ENCODE measurements around the gene ARHGAP18. TPM values are rescaled to one million over a fixed set of nuclear protein-coding genes. Genes with fewer than 3 reads are reported as not detected.
A peak's percentile ranks its signal among the peaks of the same experiment; 100 is the strongest.

The ARHGAP18 gene
- total and polyA plus RNA-seq, 10 of the 15 experiments (the other 5 are each of a cell fraction or from before 2014, with no cell fraction given) = 18.2 to 52.2 (median 31.7) TPM

DNA sequence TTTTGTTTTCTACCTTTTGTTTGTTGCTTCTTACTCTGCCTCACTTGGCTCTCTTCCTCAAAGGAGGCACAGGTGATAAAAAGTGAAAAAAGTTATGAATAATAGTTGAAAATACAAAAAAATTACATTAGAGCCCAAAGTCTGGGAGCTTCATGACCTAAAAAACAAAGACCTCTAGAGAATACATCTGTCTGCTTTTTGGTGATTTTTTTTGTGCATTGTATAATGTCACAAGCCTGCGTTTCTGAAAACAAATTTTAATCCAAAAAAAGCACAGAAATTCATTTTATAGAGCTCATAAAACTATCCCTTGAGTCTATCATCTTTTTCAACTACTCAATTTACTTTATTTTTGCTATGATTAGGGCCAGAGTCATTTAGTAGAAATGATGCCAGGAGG, 41.4 kb upstream of the ARHGAP18 start (continued):
- TF ChIP-seq, protein P1, sequence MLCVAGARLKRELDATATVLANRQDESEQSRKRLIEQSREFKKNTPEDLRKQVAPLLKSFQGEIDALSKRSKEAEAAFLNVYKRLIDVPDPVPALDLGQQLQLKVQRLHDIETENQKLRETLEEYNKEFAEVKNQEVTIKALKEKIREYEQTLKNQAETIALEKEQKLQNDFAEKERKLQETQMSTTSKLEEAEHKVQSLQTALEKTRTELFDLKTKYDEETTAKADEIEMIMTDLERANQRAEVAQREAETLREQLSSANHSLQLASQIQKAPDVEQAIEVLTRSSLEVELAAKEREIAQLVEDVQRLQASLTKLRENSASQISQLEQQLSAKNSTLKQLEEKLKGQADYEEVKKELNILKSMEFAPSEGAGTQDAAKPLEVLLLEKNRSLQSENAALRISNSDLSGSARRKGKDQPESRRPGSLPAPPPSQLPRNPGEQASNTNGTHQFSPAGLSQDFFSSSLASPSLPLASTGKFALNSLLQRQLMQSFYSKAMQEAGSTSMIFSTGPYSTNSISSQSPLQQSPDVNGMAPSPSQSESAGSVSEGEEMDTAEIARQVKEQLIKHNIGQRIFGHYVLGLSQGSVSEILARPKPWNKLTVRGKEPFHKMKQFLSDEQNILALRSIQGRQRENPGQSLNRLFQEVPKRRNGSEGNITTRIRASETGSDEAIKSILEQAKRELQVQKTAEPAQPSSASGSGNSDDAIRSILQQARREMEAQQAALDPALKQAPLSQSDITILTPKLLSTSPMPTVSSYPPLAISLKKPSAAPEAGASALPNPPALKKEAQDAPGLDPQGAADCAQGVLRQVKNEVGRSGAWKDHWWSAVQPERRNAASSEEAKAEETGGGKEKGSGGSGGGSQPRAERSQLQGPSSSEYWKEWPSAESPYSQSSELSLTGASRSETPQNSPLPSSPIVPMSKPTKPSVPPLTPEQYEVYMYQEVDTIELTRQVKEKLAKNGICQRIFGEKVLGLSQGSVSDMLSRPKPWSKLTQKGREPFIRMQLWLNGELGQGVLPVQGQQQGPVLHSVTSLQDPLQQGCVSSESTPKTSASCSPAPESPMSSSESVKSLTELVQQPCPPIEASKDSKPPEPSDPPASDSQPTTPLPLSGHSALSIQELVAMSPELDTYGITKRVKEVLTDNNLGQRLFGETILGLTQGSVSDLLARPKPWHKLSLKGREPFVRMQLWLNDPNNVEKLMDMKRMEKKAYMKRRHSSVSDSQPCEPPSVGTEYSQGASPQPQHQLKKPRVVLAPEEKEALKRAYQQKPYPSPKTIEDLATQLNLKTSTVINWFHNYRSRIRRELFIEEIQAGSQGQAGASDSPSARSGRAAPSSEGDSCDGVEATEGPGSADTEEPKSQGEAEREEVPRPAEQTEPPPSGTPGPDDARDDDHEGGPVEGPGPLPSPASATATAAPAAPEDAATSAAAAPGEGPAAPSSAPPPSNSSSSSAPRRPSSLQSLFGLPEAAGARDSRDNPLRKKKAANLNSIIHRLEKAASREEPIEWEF (IDR thresholded peaks at IDR 0.05; ENCODE audit: insufficient replicate concordance, low read depth, low read length) = no peak

DNA sequence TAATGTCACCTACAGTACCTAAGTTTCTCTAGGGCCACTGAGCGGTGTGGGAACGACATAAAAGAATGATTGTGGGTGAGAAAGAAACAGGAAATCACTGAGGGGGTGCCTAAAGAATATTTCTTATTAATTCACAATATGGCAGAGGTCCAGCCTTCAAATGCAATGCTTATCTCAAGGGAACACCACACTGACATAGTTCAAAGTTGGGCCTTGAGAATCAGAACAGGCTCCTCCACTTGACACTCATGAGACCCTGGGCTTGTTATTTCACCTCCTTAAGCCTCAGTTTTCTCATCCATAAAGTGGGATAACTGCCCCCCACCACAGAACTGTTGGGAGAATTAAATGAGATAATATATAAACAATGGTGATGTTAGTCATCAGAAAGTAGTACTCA, 40.4 kb upstream of the ARHGAP18 start:
- Histone ChIP-seq H3K4me1 (ENCODE audit: control insufficient read depth, insufficient read depth, low read length) (peaks cover 36% of the 10 kb centered on the region), H3K4me3 (no peak overlapping the region), H4K20me1 (ENCODE audit: control insufficient read depth, insufficient read depth) (no peaks in the 10 kb centered on the region), H3K4me2 (ENCODE audit: control insufficient read depth, insufficient read depth) (peak overlapping the region; percentile 91), H3K27ac (ENCODE audit: control insufficient read depth, insufficient read depth) (peak overlapping the region; percentile 96), H3K36me3 (ENCODE audit: control insufficient read depth in 2 of 2, insufficient read depth in 2 of 2, low read length in 1 of 2) (no peaks in the 10 kb centered on the region), H3K9me3 (replicated peaks; ENCODE audit: control insufficient read depth, insufficient read depth, low read length) (no peaks in the 10 kb centered on the region), H3K79me2 (ENCODE audit: control insufficient read depth, insufficient read depth, low read length) (no peaks in the 10 kb centered on the region), H2AFZ (ENCODE audit: control insufficient read depth, low read depth, low read length) (peak overlapping the region; percentile 79), H3K27me3 (replicated peaks in 1 of 2; ENCODE audit: control insufficient read depth in 2 of 2, insufficient read depth in 2 of 2, low read length in 1 of 2) (no peaks in the 10 kb centered on the region), H3K9ac (ENCODE audit: control insufficient read depth, insufficient read depth, low read length) (peak overlapping the region; percentile 58)
- ATAC-seq (no peak), DNase-seq (ENCODE audit: low read depth, low spot score) (no peak), FAIRE-seq (no peak)
- ChIA-PET CTCF (interaction anchor here (0.9 to 2.0 kb wide), 9 partner anchors 8 to 260 kb away, joined by 3 to 9 read pairs (median 3); no protein-coding TSS in a partner anchor), POLR2A (interaction anchor here (0.8 to 2.5 kb wide), 9 partner anchors 40 to 260 kb away, joined by 3 to 9 read pairs (median 4); partner anchors contain the start of gene ARHGAP18), RAD21 (ENCODE audit: unreplicated experiment) (interaction anchor here (0.7 to 2.8 kb wide), 15 partner anchors 13 to 148 kb away, joined by 3 to 15 read pairs (median 7); partner anchors contain the start of gene ARHGAP18), SMC1A (ENCODE audit: uncharacterized antibody, unreplicated experiment) (interaction anchor here (0.6 to 2.8 kb wide), 19 partner anchors 8 to 271 kb away, joined by 3 to 26 read pairs (median 5); no protein-coding TSS in a partner anchor)
- in situ Hi-C loops (cut with MboI) = no loop called here
- 72% methylated on average over 2 of the region's 2 CpGs for WGBS (ENCODE audit: insufficient coverage, insufficient replicate concordance, low lambda C conversion rate, missing lambda C conversion rate)
- intact Hi-C loops (cut with micrococcal nuclease; ENCODE audit: unreplicated experiment) = no loop called here
- no peak for TF ChIP-seq TARDBP (IDR thresholded peaks at IDR 0.05; ENCODE audit: borderline replicate concordance)
- TF ChIP-seq MEF2B (IDR thresholded peaks at IDR 0.05; ENCODE audit: partially characterized antibody, poor library complexity, severe bottlenecking) = peak; percentile 4
- peak; percentile 52; the same call in 1 of the 2 replicates for TF ChIP-seq ZNF217 (IDR thresholded peaks at IDR 0.05)
- no TSS peak for BruUV-seq (replicated peaks)

Measured in GM12878 (cell line).